ENCODE data around the gene ZNF624.
"Not testable (repeated sequence)": the region's sequence is repeated elsewhere in the genome, so short reads cannot be mapped to it uniquely, and the experiment has no call there.

Gene ZNF624

DNA sequence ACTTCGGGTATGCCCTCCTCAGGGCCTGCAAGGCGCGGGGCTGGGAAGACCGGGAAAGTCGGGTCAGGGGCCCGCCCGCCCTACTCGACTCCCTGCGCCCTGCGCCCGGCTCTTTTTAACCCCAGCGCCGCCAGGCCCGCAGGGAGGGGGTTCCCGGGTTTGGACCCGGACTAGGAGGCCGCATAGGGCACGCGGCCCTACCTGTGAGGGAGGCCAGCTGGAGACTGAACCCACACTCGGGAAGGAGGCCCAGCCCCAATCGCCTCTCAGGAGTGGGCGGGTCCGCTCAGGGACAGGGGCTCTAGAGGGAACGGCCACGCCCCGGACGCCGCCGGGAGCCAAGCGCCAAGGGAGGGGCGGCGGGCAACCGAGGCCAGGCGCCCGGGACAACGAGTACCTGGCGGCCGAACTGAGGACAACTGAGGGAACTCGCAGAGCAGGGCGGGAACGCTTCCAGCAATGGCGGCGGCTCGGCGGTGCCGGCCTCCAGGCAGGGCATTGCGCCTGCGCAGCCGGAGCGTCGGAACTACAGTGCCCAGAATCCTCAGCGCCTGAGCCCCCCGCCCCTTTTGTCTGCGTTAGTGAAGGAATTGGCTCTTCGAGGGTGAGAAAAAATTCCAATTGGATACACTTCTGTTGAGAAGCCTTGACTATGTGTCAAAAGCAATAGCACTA, at the start of gene ZNF624:
Gene ZNF624, minus strand, starts transcription at position 484 of the 675 bp plus-strand sequence.
- peak; percentile 94 for DNase-seq

DNA sequence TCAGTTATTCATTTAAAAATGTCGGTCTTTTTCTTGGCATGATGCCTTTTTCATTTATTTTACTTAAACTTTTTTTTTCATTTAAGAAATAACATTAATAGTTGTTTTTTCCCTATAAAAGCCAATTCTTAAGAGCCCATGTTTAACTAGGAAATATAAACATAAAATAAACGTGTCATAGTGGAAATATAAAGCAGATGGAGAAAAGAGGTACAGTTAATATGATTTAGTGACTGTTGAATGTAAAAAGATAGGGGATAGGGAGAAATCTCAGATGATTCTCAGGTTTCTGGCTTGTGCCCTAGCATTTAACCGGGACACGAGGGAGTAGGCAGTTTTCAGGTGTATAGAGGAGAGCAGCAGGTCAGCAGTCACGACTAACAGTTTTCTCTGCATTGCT, 44.0 kb upstream of the ZNF624 start:
- not testable (repeated sequence) for DNase-seq

- not testable (repeated sequence) for DNase-seq
Measured at GRCh38 chr17:16690447-16690846, 36.8 kb upstream of the ZNF624 start.

GRCh38 chr17:16689731-16690281, 36.2 kb upstream of the ZNF624 start, which contains the start of gene CCDC144A:
Gene CCDC144A, plus strand, starts transcription at chr17:16690241. Its CDS starts 160 bp downstream, at chr17:16690401.
- not testable (repeated sequence) for DNase-seq

GRCh38 chr17:16687151-16687550, 33.5 kb upstream of the ZNF624 start:
- DNase-seq, result not testable (repeated sequence)

DNA sequence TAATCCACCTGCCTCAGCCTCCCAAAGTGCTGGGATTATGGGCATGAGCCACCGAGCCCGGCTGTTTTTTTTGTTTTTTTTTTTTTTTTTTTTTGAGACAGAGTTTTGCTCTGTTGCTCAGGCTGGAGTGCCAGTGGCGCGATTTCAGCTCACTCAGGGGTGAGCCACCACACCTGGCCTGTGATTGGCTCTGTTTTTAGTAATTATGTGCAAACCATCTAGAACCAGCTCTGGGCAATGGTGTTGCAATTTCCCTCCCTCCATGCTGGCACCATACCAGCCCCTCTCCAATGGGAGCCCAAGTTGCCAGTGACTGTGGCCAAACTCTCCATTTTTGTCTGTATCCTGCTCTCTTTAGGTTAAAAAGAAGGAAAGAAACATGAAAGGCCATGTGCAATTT, 32.4 kb upstream of the ZNF624 start:
- not testable (repeated sequence) for DNase-seq

DNA sequence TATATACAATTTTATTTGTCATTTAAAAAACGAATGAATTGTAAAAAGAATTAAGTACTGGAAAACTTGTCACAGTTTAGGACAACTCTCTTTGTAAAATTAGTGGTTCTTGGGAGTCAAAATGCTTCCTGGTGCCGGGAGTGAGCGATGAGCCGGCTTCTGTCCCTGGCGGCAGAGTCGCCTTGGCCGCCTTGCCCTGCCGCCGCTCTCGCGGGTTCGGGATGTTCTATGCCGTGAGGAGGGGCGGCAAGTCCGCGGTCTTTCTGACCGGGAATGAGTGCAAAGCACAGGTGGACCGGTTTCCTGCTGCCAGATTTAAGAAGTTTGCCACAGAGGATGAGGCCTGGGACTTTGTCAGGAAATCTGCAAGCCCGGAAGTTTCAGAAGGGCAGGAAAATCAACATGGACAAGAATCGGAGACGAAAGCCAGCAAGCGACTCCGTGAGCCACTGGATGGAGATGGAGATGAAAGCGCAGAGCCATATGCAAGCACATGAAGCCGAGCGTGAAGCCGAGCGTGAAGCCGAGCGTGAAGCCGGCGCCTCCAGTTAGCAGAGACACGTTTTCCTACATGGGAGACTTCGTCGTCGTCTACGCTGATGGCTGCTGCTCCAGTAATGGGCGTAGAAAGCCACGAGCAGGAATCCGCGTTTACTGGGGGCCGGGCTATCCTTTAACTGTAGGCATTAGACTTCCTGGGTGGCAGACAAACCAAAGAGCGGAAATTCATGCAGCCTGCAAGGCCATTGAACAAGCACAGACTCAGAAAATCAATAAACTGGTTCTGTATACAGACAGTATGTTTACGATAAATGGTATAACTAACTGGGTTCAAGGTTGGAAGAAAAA, 29.9 kb upstream of the ZNF624 start:
- DNase-seq, result not testable (repeated sequence)

GRCh38 chr17:16676676-16677268, 23.1 kb upstream of the ZNF624 start:
- DNase-seq, result no peak

- DNase-seq, result not testable (repeated sequence)
Measured at GRCh38 chr17:16666907-16667636, 13.4 kb upstream of the ZNF624 start.

- not testable (repeated sequence) for DNase-seq
Measured at GRCh38 chr17:16666553-16666906, 12.9 kb upstream of the ZNF624 start.

- no peak for DNase-seq
Measured at GRCh38 chr17:16662936-16663335, 9.3 kb upstream of the ZNF624 start.

DNA sequence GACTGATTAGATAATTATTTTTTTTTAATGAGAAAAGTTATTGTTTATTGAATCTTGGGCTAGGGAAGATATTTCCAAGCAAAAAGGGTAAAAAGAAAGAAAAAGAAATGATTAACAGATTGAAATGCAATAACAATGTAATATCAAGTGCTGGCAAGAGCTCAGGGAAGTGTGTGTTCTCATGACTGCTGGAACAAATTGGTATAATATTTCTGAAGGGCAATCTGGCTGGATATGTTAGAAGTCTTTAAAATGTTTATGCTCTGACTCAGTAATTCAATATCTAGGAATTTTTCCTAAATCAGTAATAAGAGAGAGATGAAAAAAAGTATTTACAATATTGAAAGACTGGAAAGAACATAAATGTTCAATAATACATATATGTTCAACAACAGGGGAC, 7.6 kb upstream of the ZNF624 start:
- DNase-seq, result no peak

DNA sequence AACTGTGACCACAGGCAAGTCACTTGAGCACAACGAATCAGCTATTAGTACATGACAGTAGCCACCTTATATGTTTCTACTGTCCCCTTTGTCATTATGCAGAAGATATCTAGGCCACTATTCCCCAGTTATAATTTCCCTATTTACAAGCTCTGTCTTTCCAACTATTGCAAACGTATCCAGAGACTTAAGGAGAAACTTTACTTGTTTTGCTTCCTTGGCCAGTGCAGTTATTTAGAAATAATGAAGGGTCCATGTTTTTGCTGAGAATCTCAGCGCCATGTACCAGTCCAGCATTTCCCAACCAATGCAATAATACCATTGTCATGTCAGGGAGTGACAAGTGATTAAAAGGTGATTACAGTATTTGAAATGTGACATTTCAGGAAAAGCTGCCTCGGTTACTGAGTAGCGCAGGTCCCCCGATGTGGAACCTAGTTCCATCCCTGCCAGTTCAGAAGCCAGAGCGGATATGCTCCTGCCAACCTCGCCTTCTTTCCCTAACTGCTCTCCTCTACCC, 743 bp downstream of the ZNF624 start:
- no peak for DNase-seq

- DNase-seq, result no peak
Measured at GRCh38 chr17:16652252-16652651, 1.4 kb downstream of the ZNF624 start.

GRCh38 chr17:16649585-16649984, 4.1 kb downstream of the ZNF624 start:
- DNase-seq, result no peak

GRCh38 chr17:16639438-16639837, 14.2 kb downstream of the ZNF624 start:
- DNase-seq, result no peak

DNA sequence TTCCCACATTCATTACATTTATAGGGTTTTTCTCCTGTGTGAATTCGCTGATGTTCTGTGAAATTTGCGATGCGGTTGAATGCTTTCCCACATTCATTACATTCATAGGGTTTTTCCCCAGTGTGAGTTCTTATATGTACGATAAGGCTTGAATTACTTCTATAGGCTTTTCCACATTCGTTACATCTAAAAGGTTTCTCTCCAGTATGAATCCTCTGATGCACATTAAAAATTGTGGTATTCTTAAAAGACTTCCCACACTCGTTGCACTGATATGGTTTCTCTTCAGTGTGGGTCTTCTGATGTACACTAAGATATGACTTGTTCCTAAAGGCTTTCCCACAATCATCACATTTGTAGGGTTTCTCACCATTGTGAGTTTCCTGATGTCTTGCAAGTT, 30.4 kb downstream of the ZNF624 start:
- DNase-seq, result no peak

DNA sequence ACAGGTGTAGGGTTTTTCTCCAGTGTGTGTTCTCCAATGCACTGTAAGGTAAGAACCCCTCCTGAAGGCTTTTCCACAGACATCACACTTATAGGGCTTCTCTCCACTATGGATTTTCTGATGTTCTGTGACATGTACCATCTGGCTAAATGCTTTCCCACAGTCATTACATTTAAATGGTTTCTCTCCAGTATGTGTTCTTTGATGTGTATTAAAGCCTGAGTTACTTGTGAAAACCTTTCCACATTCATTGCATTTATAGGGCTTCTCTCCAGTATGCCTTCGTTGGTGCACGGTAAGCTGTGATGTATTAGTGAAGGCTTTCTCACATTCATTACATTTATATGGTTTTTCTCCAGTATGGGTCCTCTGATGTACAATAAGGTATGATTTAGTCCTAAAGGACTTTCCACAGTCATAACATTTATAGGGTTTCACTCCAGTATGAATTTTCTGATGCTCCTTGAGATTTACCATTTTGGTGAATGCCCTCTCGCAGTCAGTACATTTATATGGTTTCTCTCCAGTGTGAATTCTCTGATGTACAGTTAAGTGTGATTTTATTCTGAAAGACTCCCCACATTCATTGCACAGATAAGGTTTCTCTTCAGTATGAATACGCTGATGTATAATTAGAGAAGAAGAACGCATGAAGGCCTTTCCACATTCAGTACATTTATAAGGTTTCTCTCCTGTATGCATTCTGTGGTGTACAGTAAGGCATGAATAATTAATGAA, 30.9 kb downstream of the ZNF624 start:
- no peak for DNase-seq

- no peak for DNase-seq
Measured at GRCh38 chr17:16617481-16618060, 36.1 kb downstream of the ZNF624 start.

- DNase-seq, result no peak
Measured at GRCh38 chr17:16599537-16599936, 54.1 kb downstream of the ZNF624 start.

DNA sequence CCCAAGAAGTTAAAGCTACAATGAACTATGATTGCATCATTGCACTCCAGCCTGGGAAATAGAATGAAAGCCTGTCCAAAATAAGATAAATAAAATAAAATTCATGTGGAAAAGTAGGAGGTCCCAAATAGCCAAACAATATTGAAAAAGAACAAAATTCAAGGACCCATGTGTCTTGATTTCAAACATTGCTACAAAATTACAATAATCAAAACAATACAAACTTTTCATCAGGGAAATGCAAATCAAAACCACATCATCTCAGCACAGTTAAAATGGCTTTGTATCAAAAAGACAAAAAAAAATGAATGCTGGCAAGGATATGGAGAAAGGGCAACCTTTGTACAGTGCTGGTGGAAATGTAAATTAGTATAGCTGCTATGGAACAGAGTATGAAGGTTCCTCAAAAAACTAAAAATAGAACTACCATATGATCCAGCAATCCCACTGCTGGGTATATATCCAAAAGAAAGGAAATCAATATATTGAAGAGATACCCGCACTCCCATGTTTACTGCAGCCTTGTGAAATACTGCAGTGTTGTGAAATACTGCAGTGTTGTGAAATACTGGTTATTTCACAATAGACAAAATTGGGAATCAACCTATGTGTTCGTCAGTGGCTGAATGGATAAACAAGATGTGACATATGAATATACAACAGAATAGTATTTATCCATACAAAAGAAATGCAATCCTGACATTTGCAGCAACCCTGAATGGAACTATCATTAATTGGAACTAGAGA, 60.1 kb downstream of the ZNF624 start:
- DNase-seq, result no peak

Data from NCI-H1694 treated with DMSO at 0.1 percent for 48 hours (cell line).